Measurements from ENCODE around the gene RAD23A.

DNA sequence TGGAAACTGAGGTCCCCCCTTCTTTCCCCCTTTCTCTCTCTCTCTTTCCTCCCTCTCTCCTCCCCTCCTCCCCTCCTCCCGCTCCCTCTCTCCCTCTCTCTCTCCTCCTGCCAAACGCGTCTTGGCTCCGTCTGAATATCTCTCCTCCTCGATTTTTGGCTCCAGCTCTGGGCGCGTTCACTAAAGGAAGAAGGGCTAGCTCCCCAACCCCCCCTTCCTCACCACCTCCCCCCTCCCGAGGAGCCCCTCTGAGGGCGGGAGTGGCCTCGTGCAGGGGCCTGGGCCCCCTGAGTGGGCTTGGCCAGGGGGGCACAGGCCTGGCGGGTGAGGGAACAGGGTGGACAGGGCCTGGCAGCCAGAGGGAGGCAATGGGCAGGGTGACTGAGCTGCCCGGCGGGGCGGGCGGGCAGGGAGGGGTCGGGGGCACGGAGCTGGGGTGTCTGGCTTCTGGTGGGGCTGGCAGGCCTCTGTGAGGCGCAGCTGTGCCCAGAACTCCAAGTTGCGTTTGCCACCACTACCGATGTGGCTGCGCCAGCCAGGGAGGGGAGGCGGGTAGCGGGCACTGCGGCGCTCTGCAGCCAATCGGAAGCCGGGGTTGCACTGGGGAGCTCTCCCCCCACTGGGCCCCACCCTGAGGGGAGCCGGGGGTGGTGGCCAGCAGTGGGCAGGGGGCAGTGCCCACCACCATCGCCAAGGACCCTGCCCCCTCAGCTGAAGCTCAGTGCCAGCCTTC, 56.7 kb downstream of the RAD23A start:
- TF ChIP-seq, protein P1, sequence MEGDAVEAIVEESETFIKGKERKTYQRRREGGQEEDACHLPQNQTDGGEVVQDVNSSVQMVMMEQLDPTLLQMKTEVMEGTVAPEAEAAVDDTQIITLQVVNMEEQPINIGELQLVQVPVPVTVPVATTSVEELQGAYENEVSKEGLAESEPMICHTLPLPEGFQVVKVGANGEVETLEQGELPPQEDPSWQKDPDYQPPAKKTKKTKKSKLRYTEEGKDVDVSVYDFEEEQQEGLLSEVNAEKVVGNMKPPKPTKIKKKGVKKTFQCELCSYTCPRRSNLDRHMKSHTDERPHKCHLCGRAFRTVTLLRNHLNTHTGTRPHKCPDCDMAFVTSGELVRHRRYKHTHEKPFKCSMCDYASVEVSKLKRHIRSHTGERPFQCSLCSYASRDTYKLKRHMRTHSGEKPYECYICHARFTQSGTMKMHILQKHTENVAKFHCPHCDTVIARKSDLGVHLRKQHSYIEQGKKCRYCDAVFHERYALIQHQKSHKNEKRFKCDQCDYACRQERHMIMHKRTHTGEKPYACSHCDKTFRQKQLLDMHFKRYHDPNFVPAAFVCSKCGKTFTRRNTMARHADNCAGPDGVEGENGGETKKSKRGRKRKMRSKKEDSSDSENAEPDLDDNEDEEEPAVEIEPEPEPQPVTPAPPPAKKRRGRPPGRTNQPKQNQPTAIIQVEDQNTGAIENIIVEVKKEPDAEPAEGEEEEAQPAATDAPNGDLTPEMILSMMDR (conservative IDR thresholded peaks at IDR 0.05; ENCODE audit: low read depth, low read length), result no peak
- no peak for TF ChIP-seq USF2 (IDR thresholded peaks at IDR 0.05; ENCODE audit: low read depth, low read length)
- no peak for TF ChIP-seq RAD21 (IDR thresholded peaks at IDR 0.05; ENCODE audit: low read length)
- TF ChIP-seq FOS (IDR thresholded peaks at IDR 0.05; ENCODE audit: low read depth, low read length), result no peak
- TF ChIP-seq MAFK (IDR thresholded peaks at IDR 0.05; ENCODE audit: low read depth, low read length), result no peak

All from IMR-90 (cell line).